ENCODE data around the gene ELN. TPM values are rescaled to one million over a fixed set of nuclear protein-coding genes. Genes with fewer than 3 reads are reported as not detected.

ELN gene
- total RNA-seq, 1 donor from 2014 or later = not detected

DNA sequence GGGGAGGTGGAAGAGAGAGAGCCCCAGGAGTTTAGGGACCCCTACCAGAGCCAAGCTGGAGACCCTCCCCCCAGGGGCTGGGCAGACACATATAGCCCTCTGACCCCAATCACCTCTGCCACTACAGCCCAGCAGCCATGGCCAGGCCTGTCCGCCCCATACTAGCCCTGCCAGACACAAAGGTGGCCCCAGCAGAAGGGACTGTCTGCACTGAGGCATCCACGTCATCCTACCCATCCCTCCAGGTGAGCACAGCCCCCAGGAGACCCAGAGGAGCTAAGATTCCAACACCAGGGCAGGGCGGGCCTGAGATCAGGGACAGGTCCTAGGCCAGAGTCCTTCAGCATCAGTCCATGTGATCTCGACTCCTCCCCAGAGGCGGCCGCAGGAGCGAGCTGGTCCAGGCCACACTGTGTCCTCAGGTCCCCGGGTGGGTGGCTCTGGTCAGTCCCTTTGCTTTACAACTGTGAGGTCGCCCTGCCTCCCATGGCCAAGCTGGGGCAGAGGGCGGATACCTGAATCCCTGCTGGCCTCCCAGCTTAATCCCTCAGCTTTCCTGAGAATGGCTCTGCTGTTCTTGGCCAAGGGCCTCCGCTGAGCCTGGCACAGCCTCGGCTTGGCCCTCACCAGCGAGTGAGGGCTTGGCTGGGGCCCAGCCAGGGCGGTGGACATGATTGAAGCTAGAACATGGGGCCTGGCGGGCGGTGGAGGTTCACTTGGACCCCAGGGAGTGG lies 14.3 kb upstream of the ELN start:
- H3K27ac Mint-ChIP-seq = no peak overlapping the region
- POLR2A ChIA-PET = no interaction called here
- intact Hi-C loops (cut with micrococcal nuclease) = no loop called here
- no peaks in the 10 kb centered on the region for H3K36me3 Mint-ChIP-seq (ENCODE audit: low read depth)
- no peak for ATAC-seq (ENCODE audit: low read depth)
- TF ChIP-seq CTCF (IDR thresholded peaks at IDR 0.05) = no peak
- H3K4me1 Mint-ChIP-seq = peaks cover 3% of the 10 kb centered on the region
- no peak overlapping the region for H3K4me3 Mint-ChIP-seq
- H3K9me3 Mint-ChIP-seq = no peaks in the 10 kb centered on the region
- CTCF ChIA-PET = interaction anchor here (3.9 kb wide), 1 partner anchor 12 kb away, joined by 17 read pairs; no protein-coding TSS in a partner anchor
- H3K27me3 Mint-ChIP-seq = peaks cover 2% of the 10 kb centered on the region
- DNase-seq = no peak

GRCh38 chr7:74014931-74015330 lies 13.0 kb upstream of the ELN start:
- TF ChIP-seq CTCF (IDR thresholded peaks at IDR 0.05) = no peak
- no peak for ATAC-seq (ENCODE audit: low read depth)
- Mint-ChIP-seq H3K4me3 (no peak overlapping the region), H3K27me3 (peaks cover 2% of the 10 kb centered on the region), H3K4me1 (peaks cover 3% of the 10 kb centered on the region), H3K27ac (no peak overlapping the region), H3K36me3 (ENCODE audit: low read depth) (no peaks in the 10 kb centered on the region), H3K9me3 (no peaks in the 10 kb centered on the region)
- intact Hi-C loops (cut with micrococcal nuclease) = no loop called here
- POLR2A ChIA-PET = no interaction called here
- DNase-seq = no peak
- CTCF ChIA-PET = interaction anchor here (3.9 kb wide), 1 partner anchor 11 kb away, joined by 17 read pairs; no protein-coding TSS in a partner anchor

DNA sequence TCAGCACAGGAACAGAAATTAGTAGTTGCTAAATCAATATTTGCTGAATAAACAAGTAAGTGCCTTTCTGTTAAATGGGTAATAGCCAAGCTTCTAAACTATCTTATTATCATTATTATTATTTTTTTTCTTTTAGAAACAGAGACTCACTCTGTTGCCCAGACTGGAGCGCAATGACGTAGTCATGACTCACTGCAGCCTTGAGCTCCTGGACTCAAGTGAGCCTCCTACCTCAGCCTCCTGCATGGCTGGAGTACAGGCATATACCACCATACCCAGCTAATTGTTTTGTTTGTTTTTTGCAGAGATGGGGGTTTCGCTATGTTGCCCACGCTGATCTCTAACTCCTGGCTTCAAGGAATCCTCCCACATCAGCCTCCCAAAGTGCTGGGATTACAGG lies 12.3 kb upstream of the ELN start:
- intact Hi-C loops (cut with micrococcal nuclease) = no loop called here
- Mint-ChIP-seq H3K27me3 (peaks cover 2% of the 10 kb centered on the region), H3K4me3 (no peak overlapping the region), H3K27ac (no peak overlapping the region), H3K4me1 (peaks cover 3% of the 10 kb centered on the region), H3K36me3 (ENCODE audit: low read depth) (no peaks in the 10 kb centered on the region), H3K9me3 (no peaks in the 10 kb centered on the region)
- DNase-seq (no peak), ATAC-seq (ENCODE audit: low read depth) (no peak)
- ChIA-PET POLR2A (no interaction called here), CTCF (interaction anchor here (3.9 kb wide), 1 partner anchor 11 kb away, joined by 17 read pairs; no protein-coding TSS in a partner anchor)
- no peak for TF ChIP-seq CTCF (IDR thresholded peaks at IDR 0.05)

- peaks cover 2% of the 10 kb centered on the region for H3K27me3 Mint-ChIP-seq
- H3K4me3 Mint-ChIP-seq = no peak overlapping the region
- no peak for TF ChIP-seq CTCF (IDR thresholded peaks at IDR 0.05)
- no peaks in the 10 kb centered on the region for H3K36me3 Mint-ChIP-seq (ENCODE audit: low read depth)
- peaks cover 3% of the 10 kb centered on the region for H3K4me1 Mint-ChIP-seq
- CTCF ChIA-PET = interaction anchor here (0.9 to 3.9 kb wide), 2 partner anchors 8 to 9 kb away, joined by 3 to 17 read pairs; no protein-coding TSS in a partner anchor
- POLR2A ChIA-PET = no interaction called here
- H3K9me3 Mint-ChIP-seq = no peaks in the 10 kb centered on the region
- H3K27ac Mint-ChIP-seq = no peak overlapping the region
- ATAC-seq (ENCODE audit: low read depth) = no peak
- intact Hi-C loops (cut with micrococcal nuclease) = no loop called here
- DNase-seq = no peak
Measured at GRCh38 chr7:74017125-74017524, 10.8 kb upstream of the ELN start.

GRCh38 chr7:74018246-74018895 lies 9.6 kb upstream of the ELN start:
- DNase-seq (no peak), ATAC-seq (ENCODE audit: low read depth) (no peak)
- H3K9me3 Mint-ChIP-seq = no peaks in the 10 kb centered on the region
- H3K27me3 Mint-ChIP-seq = peaks cover 10% of the 10 kb centered on the region
- POLR2A ChIA-PET = no interaction called here
- intact Hi-C loops (cut with micrococcal nuclease) = no loop called here
- H3K4me3 Mint-ChIP-seq = no peak overlapping the region
- H3K4me1 Mint-ChIP-seq = no peaks in the 10 kb centered on the region
- H3K36me3 Mint-ChIP-seq (ENCODE audit: low read depth) = no peaks in the 10 kb centered on the region
- CTCF ChIA-PET = interaction anchor here (0.9 kb wide), 1 partner anchor 7 kb away, joined by 3 read pairs; no protein-coding TSS in a partner anchor
- no peak overlapping the region for H3K27ac Mint-ChIP-seq
- no peak for TF ChIP-seq CTCF (IDR thresholded peaks at IDR 0.05)
